ENCODE measurements around the gene IGSF23.
"Not testable (repeated sequence)": the region's sequence is repeated elsewhere in the genome, so short reads cannot be mapped to it uniquely, and the experiment has no call there.

Gene IGSF23

GRCh38 chr19:44588771-44589112 lies 24.6 kb upstream of the IGSF23 start:
- DNase-seq: no peak

DNA sequence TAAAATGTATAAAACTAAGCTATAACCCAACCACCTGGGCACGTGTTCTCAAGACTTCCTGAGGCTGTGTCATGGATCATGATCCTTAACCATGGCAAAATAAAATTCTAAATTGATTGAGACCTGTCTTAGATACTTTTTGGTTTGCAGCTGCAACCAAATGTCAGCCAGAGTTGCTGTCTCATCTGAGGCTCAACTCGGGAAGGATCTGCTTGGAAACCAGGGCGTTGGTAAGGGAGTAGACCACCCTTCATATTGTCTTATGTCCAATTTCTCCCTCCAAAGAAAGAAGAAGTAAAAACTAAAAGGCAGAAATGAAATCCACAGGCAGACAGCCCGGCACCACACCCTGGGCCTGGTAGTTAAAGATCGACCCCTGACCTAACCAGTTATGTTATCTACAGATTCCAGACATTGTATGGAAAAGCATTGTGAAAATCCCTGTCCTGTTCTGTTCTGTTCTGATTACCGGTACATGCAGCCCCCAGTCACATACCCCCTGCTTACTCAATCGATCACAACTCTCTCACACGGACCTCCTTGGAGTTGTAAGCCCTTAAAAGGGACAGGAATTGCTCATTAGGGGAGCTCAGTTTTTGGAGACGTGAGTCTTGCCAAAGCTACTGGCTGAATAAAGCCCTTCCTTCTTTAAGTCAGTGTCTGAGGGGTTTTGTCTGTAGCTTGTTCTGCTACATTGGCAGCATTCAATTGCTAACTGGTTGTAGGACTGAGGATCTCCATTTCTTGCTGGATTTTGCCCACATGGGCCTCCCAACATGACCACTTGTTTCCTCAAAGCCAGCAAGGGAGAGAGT lies 22.9 kb upstream of the IGSF23 start:
- DNase-seq: no peak

DNA sequence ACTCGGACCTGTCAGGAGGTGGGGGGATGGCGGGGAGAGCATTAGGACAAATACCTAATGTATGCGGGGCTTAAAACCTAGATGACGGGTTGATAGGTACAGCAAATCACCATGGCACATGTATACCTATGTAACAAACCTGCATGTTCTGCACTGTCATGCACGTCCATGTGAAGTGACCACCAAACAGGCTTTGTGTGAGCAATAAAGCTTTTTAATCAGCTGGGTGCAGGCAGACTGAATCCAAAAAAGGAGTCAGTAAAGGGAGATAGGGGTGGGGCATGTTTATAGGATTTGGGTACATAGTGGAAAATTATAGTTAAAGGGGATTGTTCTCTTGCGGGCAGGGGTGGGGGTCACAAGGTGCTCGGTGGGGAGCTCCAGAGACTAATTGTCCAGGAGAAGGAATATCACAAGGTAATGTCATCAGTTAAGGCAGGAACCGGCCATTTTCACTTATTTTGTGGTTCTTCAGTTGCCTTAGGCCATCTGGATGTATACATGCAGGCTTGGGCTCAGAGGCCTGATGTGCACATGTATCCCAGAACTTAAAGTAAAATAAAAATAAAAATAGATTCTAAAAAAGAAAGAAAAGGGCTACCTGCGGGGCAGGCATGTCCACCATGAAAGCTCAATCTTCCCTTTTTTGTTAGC lies 21.9 kb upstream of the IGSF23 start:
- not testable (repeated sequence) for DNase-seq

DNA sequence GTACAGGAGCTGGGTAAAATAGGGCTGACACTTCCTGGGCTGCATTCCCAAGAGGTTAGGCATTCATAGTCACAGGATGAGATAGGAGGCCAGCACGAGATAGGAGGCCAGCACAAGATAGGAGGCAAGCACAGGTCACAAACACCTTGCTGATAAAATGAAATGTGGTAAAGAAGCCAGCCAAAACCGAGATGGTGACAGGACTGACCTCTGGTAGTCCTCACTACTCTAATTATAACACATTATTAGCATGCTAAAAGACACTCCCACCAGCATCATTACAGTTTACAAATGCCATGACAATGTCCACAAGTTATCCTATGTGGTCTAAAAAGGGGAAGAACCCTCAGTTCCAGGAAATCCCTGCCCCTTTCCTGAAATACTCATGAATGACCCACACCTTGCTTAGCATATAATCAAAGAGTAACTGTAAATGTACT lies 20.9 kb upstream of the IGSF23 start:
- no peak for DNase-seq

DNA sequence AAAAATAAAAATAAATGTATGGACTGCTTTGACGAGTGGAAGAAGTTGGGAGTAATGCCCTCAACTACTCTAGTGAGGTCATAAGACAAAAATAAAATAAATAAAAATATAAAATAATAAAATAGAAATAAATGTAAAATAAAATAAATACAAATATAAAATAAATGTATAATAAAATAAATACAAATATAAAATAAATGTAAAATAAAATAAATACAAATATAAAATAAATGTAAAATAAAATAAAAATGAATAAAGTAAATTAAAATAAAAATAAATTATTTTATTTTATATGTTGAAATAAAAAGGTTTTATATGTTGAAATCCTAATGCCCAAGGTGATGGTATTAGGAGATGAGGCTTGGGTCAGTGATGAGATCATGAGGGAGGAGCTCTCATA lies 20.1 kb upstream of the IGSF23 start:
- DNase-seq: no peak

- DNase-seq: not testable (repeated sequence)
These were observed 19.5 kb upstream of the IGSF23 start for GRCh38 chr19:44593866-44594266.

DNA sequence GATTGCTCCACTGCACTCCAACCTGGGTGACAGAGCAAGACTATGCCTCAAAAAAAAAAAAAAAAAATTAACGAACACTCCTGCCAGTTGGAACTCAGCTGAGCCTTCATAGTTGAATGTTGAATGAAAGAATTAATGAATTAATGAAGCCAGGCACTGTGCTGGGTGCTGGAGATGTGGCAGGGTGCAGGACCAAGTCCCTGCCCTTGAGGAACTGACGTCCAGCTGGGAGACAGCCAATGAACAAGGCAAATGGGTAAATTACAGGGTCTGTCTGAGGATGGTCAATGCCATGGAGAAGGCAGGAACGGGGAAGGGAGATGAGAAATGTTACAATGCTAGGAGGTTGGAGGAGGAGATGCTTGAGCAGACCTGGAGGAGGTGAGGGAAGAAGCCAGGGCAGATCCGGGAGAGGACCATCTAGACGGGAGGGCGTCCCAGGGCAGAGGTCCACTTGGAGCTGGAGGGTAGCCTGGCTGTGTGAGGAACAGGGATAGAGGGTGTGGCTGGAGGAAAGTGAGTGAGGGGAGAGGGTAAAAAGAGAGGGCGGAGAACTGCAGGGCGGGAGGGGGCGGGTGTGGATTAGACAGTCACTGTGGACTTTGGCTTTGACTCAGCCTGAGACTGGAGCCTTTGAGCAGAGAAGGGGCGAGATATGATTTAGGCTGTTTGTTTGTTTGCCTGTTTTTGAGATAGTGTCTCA lies 16.8 kb upstream of the IGSF23 start:
- no peak for DNase-seq

DNA sequence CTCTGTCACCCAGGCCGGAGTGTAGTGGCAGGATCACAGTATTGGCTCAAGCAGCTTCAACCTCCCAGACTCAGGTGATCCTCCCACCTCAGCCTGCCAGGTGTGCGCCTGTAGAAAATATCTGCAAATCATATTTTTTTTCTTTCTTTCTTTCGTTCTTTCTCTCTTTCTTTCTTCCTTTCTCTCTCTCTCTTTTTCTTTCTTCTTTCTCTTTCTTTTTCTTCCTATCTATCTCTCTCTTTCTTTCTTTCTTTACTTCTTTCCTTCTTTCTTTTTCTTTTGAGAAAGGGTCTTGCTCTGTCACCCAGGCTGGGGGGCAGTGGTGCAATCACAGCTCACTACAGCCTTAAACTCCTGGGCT lies 16.3 kb upstream of the IGSF23 start:
- no peak for DNase-seq

DNA sequence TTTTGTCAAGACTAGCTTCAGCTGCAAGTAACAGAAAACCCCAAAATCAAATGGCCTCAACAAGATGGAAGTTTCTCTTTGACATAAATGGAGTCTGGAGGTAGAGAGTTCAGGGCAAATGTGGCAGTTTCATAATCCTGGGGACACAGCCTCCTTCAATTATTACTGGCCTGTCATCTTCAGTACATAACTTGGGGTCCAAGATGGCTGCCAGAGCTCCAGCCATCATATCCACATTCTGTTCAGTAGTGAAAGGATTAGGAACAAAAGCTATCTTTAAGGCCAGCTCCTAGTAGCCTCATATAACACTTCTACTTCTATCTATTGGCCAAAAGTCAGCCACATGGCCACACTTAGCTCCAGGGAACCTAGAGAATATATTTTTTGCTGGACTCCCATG lies 15.0 kb upstream of the IGSF23 start:
- no peak for DNase-seq

DNA sequence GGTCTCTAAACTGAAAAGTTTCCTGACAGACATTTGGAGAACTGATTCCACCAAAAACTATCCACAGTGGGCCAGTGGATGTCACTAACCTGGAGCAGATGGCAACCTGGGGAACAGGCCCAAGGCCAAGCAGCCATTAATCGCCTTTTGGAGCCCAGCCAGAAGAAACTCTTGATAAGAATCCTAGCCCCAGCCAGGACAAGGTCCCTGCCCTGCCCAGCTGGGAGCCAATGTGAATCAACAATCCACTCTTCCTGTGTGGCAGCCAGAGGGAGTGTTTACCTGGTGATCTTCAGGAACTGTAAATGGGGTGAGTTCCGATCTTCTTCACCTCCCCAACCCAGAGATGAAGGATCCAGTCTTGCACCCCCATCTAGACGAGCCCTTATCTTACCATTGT lies 14.5 kb upstream of the IGSF23 start:
- no peak for DNase-seq

DNA sequence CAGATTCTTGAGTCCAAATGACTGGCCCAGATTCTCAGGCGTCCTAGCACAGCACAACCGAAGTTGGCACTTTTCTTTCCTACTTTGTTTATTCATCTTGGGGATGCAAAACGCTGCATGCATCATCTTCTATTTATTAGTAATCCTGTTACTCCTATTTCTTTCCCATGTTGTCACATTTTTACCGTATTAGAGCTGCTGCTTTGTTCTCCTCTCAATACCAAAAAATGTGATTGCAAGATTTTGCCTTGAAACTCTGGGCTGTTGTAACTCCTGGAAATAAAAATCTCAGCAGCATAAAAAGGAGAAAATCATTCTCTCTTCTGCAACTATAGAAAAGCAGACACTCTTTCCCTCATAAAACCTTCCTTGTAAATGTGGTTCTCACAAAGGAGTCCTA lies 12.9 kb upstream of the IGSF23 start:
- no peak for DNase-seq

GRCh38 chr19:44602081-44602480 lies 11.3 kb upstream of the IGSF23 start:
- DNase-seq: no peak

GRCh38 chr19:44603201-44603945 lies 10.0 kb upstream of the IGSF23 start:
- DNase-seq: no peak

- DNase-seq: no peak
These were observed 9.1 kb upstream of the IGSF23 start for GRCh38 chr19:44604241-44604640.

DNA sequence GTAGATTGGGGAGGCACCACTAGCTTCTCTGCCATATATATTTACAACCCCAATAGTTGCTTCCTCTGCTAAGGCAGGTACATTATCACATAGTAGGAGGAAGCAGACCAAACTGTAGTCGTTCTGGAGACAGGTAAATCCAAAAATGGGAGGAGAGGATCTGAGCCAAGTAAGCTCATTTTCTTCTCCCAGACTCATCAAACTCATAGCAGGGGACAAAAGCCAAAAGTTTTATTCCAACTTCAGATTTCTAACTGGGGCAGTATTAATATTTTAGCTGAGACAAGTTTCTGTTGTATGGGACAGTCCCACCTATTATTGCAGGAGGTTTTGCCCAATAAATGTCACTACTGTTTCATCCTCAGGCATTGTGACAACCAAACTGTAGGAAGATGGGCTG lies 7.8 kb upstream of the IGSF23 start:
- DNase-seq: no peak

- no peak for DNase-seq
These were observed 6.3 kb upstream of the IGSF23 start for GRCh38 chr19:44607049-44607448.

DNA sequence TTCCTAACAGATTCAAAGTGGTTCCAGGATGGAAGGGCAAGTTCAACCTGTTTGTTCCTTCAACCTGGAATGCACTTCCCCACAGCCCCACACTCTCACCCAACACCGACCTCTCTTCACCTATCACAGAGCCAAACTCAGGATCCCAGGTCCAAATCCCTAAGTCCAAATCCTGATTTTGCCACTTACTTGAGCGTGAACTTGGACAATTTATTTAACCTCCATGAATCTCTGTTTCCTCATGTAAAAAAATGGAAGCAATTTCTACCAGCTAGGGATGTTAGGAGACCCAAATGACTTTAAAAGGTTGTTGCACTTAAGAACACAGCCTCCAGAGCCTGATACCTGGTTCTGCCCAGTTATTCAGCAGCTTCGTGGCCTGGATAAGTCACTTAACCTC lies 5.4 kb upstream of the IGSF23 start:
- DNase-seq: no peak

- no peak for DNase-seq
These were observed 5.0 kb upstream of the IGSF23 start for GRCh38 chr19:44608391-44608821.

DNA sequence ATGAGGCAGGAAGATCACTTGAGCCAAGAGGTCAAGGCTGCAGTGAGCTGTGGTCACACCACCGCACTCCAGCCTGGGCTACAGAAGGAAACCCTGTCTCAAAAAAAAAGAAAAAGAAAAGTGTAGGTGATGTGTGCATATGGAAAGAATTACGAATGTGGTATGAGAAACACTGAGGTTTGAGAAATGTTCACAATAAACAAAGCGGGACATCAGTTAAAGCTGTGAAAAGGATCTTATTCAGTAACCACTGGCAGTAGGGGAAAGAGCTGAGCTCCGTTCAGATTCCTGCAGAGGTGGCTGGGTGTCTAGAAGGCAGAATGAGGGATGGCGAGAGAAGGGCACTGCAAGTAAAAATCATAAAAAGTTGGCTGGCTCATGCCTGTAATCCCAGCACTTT lies 4.1 kb upstream of the IGSF23 start:
- no peak for DNase-seq

DNA sequence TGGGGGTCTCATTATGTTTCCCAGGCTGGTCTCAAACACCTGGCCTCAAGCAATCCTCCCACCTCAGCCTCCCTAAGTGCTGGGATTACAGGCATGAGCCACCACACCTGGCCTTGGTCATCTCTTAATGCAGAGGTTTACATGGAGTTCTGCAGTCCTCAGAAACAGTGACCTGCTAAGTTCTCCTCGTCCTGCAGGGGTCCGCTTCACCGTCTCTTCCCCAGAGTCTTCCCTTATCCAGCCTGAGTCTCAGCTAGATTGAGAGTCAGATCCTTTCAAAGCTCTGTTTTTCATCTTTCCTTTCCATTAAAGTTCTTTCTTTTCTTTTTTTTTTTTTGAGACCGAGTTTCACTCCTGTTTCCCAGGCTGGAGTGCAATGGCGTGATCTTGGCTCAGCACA lies 2.9 kb upstream of the IGSF23 start:
- DNase-seq: not testable (repeated sequence)

- no peak for DNase-seq
These were observed 1.5 kb upstream of the IGSF23 start for GRCh38 chr19:44611812-44612295.

DNA sequence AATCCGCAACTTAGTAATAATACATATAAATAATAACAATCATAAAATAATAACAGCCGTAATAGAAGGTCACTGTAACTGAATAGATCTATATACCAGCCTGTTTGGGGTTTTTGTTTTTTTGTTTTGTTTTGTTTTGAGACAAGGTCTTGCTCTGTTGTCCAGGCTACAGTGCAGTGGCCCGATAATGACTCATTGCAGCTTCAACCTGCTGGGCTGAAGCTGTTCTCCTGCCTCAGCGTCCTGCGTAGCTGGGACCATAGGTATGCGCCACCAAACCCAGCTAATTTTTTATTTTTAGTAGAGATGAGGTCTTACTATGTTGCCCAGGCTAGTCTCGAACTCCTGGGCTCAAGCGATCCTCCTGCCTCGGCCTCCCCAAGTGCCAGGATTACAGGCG lies 950 bp downstream of the IGSF23 start:
- DNase-seq: no peak

DNA sequence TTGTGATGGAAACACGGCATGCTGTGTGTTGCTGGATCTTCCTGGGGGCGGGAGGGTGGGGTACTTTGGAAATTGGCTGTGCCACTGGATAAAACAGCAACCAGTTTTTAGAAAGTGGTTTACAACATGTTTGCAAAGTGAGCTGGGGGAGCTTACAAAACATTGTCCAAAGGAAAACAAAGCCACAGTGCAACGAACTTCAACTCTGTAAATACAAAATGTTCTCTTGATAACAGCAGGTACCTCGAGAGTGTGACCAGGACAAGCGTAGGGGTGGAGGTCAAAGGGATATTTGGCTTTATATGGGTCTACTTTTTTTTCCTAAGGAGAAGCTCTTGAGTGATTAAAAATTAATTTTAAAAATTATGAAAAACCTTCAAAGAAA lies 2.5 kb downstream of the IGSF23 start:
- no peak for DNase-seq
